ENCODE measurements around the gene TFPT. TPM values are rescaled to one million over a fixed set of nuclear protein-coding genes. Genes with fewer than 3 reads are reported as not detected.

Gene TFPT
- total and polyA plus RNA-seq, 4 donors = 2.4 to 5.6 (median 4.2) TPM

Other genes starting within 250 kb of the TFPT start
- 1 to 10 TPM; 2.6 to 4.4 TPM for gene MYADM, start 247.8 kb downstream of the TFPT start, total RNA-seq
- 10 to 100 TPM in 1 of 2 donors, 1 to 10 TPM in 1; 8.8 to 28.0 TPM for gene MYADM, start 247.8 kb downstream of the TFPT start, polyA plus RNA-seq
- under 1 TPM in 1 of 2 donors, not detected in 1; 0.09 TPM for gene PRKCG, start 233.5 kb downstream of the TFPT start, total RNA-seq
- gene PRKCG, start 233.5 kb downstream of the TFPT start, polyA plus RNA-seq = not detected
- gene CACNG7, start 206.4 kb downstream of the TFPT start, total RNA-seq = not detected
- not detected for gene CACNG7, start 206.4 kb downstream of the TFPT start, polyA plus RNA-seq
- not detected for gene CACNG8, start 152.7 kb downstream of the TFPT start, total RNA-seq
- under 1 TPM in 1 of 2 donors, not detected in 1; under 0.01 TPM for gene CACNG8, start 152.7 kb downstream of the TFPT start, polyA plus RNA-seq
- gene CACNG6, start 124.0 kb downstream of the TFPT start, total RNA-seq = not detected
- not detected for gene CACNG6, start 124.0 kb downstream of the TFPT start, polyA plus RNA-seq
- gene VSTM1, start 51.8 kb downstream of the TFPT start, total RNA-seq = 1 to 10 TPM in 1 of 2 donors, not detected in 1; 1.3 TPM
- gene VSTM1, start 51.8 kb downstream of the TFPT start, polyA plus RNA-seq = under 1 TPM in 1 of 2 donors, not detected in 1; 0.07 TPM
- not detected for gene TARM1, start 34.3 kb downstream of the TFPT start, total RNA-seq
- gene TARM1, start 34.3 kb downstream of the TFPT start, polyA plus RNA-seq = not detected
- 1 to 10 TPM in 1 of 2 donors, under 1 TPM in 1; 0.65 to 1.0 TPM for gene OSCAR, start 14.9 kb downstream of the TFPT start, total RNA-seq
- 1 to 10 TPM in 1 of 2 donors, under 1 TPM in 1; 0.60 to 2.0 TPM for gene OSCAR, start 14.9 kb downstream of the TFPT start, polyA plus RNA-seq
- 10 to 100 TPM in 1 of 2 donors, 1 to 10 TPM in 1; 5.9 to 10.6 TPM for gene NDUFA3, start 12.8 kb downstream of the TFPT start, total RNA-seq
- gene NDUFA3, start 12.8 kb downstream of the TFPT start, polyA plus RNA-seq = 100 to 1,000 TPM; 126 to 343 TPM
- gene PRPF31, start 97 bp upstream of the TFPT start, total RNA-seq = 10 to 100 TPM; 23.8 to 33.0 TPM
- 10 to 100 TPM; 25.8 to 31.7 TPM for gene PRPF31, start 97 bp upstream of the TFPT start, polyA plus RNA-seq
- 10 to 100 TPM in 1 of 2 donors, 1 to 10 TPM in 1; 6.3 to 13.0 TPM for gene CNOT3, start 22.1 kb upstream of the TFPT start, total RNA-seq
- 10 to 100 TPM in 1 of 2 donors, 1 to 10 TPM in 1; 3.7 to 11.9 TPM for gene CNOT3, start 22.1 kb upstream of the TFPT start, polyA plus RNA-seq
- 1 to 10 TPM; 2.6 to 3.0 TPM for gene LENG1, start 44.1 kb upstream of the TFPT start, total RNA-seq
- gene LENG1, start 44.1 kb upstream of the TFPT start, polyA plus RNA-seq = 1 to 10 TPM; 2.8 to 4.4 TPM
- gene TMC4, start 57.5 kb upstream of the TFPT start, total RNA-seq = 1 to 10 TPM in 1 of 2 donors, under 1 TPM in 1; 0.23 to 1.8 TPM
- 1 to 10 TPM in 1 of 2 donors, under 1 TPM in 1; 0.92 to 2.4 TPM for gene TMC4, start 57.5 kb upstream of the TFPT start, polyA plus RNA-seq
- gene MBOAT7, start 73.9 kb upstream of the TFPT start, total RNA-seq = 10 to 100 TPM; 10.3 to 10.6 TPM
- 10 to 100 TPM; 19.3 to 31.5 TPM for gene MBOAT7, start 73.9 kb upstream of the TFPT start, polyA plus RNA-seq
- gene TSEN34, start 75.7 kb upstream of the TFPT start, total RNA-seq = 10 to 100 TPM; 21.8 to 37.9 TPM
- 10 to 100 TPM; 15.5 to 27.4 TPM for gene TSEN34, start 75.7 kb upstream of the TFPT start, polyA plus RNA-seq
- 1,000 to 10,000 TPM in 1 of 2 donors, 100 to 1,000 TPM in 1; 745 to 1,462 TPM for gene RPS9, start 85.2 kb upstream of the TFPT start, total RNA-seq
- gene RPS9, start 85.2 kb upstream of the TFPT start, polyA plus RNA-seq = 1,000 to 10,000 TPM in 1 of 2 donors, 100 to 1,000 TPM in 1; 290 to 1,080 TPM
- gene LILRB3, start 107.3 kb upstream of the TFPT start, total RNA-seq = 10 to 100 TPM in 1 of 2 donors, 1 to 10 TPM in 1; 2.5 to 10.5 TPM
- gene LILRB3, start 107.3 kb upstream of the TFPT start, polyA plus RNA-seq = 1 to 10 TPM; 2.2 to 4.2 TPM
- 1 to 10 TPM; 1.4 to 2.8 TPM for gene LILRA6, start 127.1 kb upstream of the TFPT start, total RNA-seq
- 1 to 10 TPM; 1.0 to 1.9 TPM for gene LILRA6, start 127.1 kb upstream of the TFPT start, polyA plus RNA-seq
- 1 to 10 TPM; 5.4 to 7.1 TPM for gene LILRB5, start 141.6 kb upstream of the TFPT start, total RNA-seq
- gene LILRB5, start 141.6 kb upstream of the TFPT start, polyA plus RNA-seq = 10 to 100 TPM in 1 of 2 donors, 1 to 10 TPM in 1; 5.1 to 10.8 TPM
- gene LILRB2, start 165.5 kb upstream of the TFPT start, total RNA-seq = 1 to 10 TPM; 4.6 to 5.7 TPM
- gene LILRB2, start 165.5 kb upstream of the TFPT start, polyA plus RNA-seq = 1 to 10 TPM; 2.2 to 6.1 TPM
- 1 to 10 TPM; 6.4 to 8.7 TPM for gene LILRA5, start 197.5 kb upstream of the TFPT start, total RNA-seq
- gene LILRA5, start 197.5 kb upstream of the TFPT start, polyA plus RNA-seq = 1 to 10 TPM in 1 of 2 donors, under 1 TPM in 1; 0.58 to 2.8 TPM
- under 1 TPM; 0.08 to 0.23 TPM for gene LILRA4, start 223.5 kb upstream of the TFPT start, total RNA-seq
- gene LILRA4, start 223.5 kb upstream of the TFPT start, polyA plus RNA-seq = under 1 TPM; 0.06 to 0.33 TPM
- gene LAIR1, start 249.3 kb upstream of the TFPT start, total RNA-seq = 10 to 100 TPM in 1 of 2 donors, 1 to 10 TPM in 1; 4.5 to 16.3 TPM
- gene LAIR1, start 249.3 kb upstream of the TFPT start, polyA plus RNA-seq = 1 to 10 TPM; 1.2 to 5.1 TPM